Skeletal muscle satellite cell (primary cell): ENCODE data around the gene DSN1.

ENCODE experiments used
- H3K27me3 ChIP-seq: 2 replicates; pipeline ENCODE4 v1.7.0; 2013; ENCODE audit warnings: low read length; ENCODE audit not compliant: control insufficient read depth, insufficient read depth
- H3K36me3 ChIP-seq: 2 replicates; pipeline ENCODE4 v1.7.0; 2013; ENCODE audit warnings: mild to moderate bottlenecking, control low read depth, low read length; ENCODE audit not compliant: insufficient read depth
- H3K4me1 ChIP-seq: 2 replicates; pipeline ENCODE4 v1.7.0; 2013; ENCODE audit warnings: low read length; ENCODE audit not compliant: control insufficient read depth, insufficient read depth
- H3K4me2 ChIP-seq: 2 replicates; pipeline ENCODE4 v1.7.0; 2013; ENCODE audit warnings: mild to moderate bottlenecking, low read length
- H3K4me3 ChIP-seq: 2 replicates; pipeline ENCODE4 v1.7.0; 2013; ENCODE audit warnings: low read length
- H3K9ac ChIP-seq: 2 replicates; pipeline ENCODE4 v1.7.0; 2013; ENCODE audit warnings: mild to moderate bottlenecking, low read depth, low read length, moderate library complexity
- H3K9me3 ChIP-seq: replicated peaks from 2 replicates; pipeline ENCODE4 v1.7.0; 2013; ENCODE audit warnings: mild to moderate bottlenecking, control low read depth, low read length

The DSN1 gene

DNA sequence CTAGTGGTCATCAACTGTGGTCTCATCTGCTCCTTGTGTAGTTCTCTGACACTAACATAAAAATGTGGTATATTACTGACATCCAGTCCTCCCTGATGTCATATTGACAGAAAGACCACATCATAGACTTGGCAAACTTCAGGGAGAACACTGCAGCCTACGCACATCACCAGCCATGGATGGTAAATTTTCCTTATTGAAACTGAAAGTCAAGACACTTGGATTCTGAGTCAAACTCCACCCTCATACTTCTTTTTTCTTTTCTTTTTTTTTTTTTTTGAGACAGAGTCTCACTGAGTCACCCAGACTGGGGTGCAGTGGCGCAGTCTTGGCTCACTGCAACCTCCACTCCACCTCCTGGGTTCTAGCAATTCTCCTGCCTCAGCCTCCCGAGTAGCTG, 53.1 kb downstream of the DSN1 start:
- Histone ChIP-seq H3K9me3 (no peaks in the 10 kb centered on the region), H3K4me3 (no peak overlapping the region), H3K27me3 (no peaks in the 10 kb centered on the region), H3K4me2 (no peak overlapping the region), H3K9ac (no peak overlapping the region), H3K4me1 (no peaks in the 10 kb centered on the region), H3K36me3 (no peaks in the 10 kb centered on the region)

- Histone ChIP-seq H3K4me2 (no peak overlapping the region), H3K4me3 (no peak overlapping the region), H3K27me3 (no peaks in the 10 kb centered on the region)
These were observed 55.9 kb downstream of the DSN1 start for GRCh38 chr20:36717657-36718056.

DNA sequence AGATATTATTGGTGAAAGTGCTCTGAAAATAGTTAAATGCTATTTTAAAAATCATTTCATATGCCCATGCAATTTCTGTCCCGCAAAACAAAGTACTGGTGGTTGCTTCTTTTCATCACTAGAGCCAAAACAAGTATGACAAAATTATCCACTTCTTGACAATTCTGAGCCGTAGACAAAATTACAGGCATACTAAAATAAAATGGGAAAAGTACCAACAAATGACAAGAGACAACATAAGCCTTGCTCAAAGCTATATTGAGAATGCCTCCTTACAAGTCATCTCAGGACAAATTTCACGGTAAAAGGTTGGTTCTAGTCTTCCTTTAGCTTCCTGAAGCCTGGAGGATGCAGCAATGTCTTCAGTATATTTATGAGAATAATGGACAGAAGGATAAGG, 56.5 kb downstream of the DSN1 start:
- Histone ChIP-seq H3K4me1 (no peaks in the 10 kb centered on the region), H3K36me3 (no peaks in the 10 kb centered on the region), H3K9ac (no peak overlapping the region), H3K4me2 (no peak overlapping the region), H3K27me3 (no peaks in the 10 kb centered on the region), H3K4me3 (no peak overlapping the region), H3K9me3 (no peaks in the 10 kb centered on the region)

More at GRCh38 chr20:36717657-36718056, 55.9 kb downstream of the DSN1 start:
- H3K4me1 ChIP-seq, result no peaks in the 10 kb centered on the region
- H3K9me3 ChIP-seq, result no peaks in the 10 kb centered on the region
- no peaks in the 10 kb centered on the region for H3K36me3 ChIP-seq
- no peak overlapping the region for H3K9ac ChIP-seq

- Histone ChIP-seq H3K4me1 (no peaks in the 10 kb centered on the region), H3K4me2 (no peak overlapping the region), H3K9me3 (no peaks in the 10 kb centered on the region), H3K36me3 (no peaks in the 10 kb centered on the region), H3K4me3 (no peak overlapping the region), H3K9ac (no peak overlapping the region), H3K27me3 (no peaks in the 10 kb centered on the region)
These were observed 60.8 kb downstream of the DSN1 start for GRCh38 chr20:36712775-36713174.

- H3K9ac ChIP-seq, result no peak overlapping the region
- no peaks in the 10 kb centered on the region for H3K9me3 ChIP-seq
- H3K36me3 ChIP-seq, result no peaks in the 10 kb centered on the region
- no peak overlapping the region for H3K4me3 ChIP-seq
- H3K4me1 ChIP-seq, result no peaks in the 10 kb centered on the region
- no peak overlapping the region for H3K4me2 ChIP-seq
- H3K27me3 ChIP-seq, result no peaks in the 10 kb centered on the region
These were observed 64.4 kb downstream of the DSN1 start for GRCh38 chr20:36709126-36709525.

- Histone ChIP-seq H3K4me1 (no peaks in the 10 kb centered on the region), H3K9me3 (no peaks in the 10 kb centered on the region), H3K36me3 (no peaks in the 10 kb centered on the region), H3K4me3 (no peak overlapping the region), H3K27me3 (no peaks in the 10 kb centered on the region), H3K9ac (no peak overlapping the region), H3K4me2 (no peak overlapping the region)
These were observed 70.0 kb downstream of the DSN1 start for GRCh38 chr20:36703530-36703929.
